ENCODE results near the gene KMT2E.

The KMT2E gene

DNA sequence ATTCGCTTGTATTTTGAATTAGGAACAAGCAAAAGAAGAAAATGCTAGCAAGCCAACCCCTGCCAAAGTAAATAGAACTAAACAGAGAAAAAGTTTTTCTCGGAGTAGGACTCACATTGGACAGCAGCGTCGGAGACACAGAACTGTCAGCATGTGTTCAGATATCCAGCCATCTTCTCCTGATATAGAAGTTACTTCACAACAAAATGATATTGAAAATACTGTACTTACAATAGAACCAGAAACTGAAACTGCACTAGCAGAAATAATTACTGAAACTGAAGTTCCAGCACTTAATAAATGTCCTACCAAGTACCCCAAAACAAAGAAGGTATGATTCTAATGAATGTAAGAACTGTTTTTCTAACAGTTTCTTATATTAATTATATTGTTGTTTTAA lies 87.9 kb downstream of the KMT2E start:
- TF ChIP-seq, protein P1, sequence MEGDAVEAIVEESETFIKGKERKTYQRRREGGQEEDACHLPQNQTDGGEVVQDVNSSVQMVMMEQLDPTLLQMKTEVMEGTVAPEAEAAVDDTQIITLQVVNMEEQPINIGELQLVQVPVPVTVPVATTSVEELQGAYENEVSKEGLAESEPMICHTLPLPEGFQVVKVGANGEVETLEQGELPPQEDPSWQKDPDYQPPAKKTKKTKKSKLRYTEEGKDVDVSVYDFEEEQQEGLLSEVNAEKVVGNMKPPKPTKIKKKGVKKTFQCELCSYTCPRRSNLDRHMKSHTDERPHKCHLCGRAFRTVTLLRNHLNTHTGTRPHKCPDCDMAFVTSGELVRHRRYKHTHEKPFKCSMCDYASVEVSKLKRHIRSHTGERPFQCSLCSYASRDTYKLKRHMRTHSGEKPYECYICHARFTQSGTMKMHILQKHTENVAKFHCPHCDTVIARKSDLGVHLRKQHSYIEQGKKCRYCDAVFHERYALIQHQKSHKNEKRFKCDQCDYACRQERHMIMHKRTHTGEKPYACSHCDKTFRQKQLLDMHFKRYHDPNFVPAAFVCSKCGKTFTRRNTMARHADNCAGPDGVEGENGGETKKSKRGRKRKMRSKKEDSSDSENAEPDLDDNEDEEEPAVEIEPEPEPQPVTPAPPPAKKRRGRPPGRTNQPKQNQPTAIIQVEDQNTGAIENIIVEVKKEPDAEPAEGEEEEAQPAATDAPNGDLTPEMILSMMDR (IDR thresholded peaks at IDR 0.05; ENCODE audit: borderline replicate concordance, insufficient read depth, low read depth, low read length), result no peak
- H3K4me3 ChIP-seq (ENCODE audit: low read depth, low read length), result no peak overlapping the region

DNA sequence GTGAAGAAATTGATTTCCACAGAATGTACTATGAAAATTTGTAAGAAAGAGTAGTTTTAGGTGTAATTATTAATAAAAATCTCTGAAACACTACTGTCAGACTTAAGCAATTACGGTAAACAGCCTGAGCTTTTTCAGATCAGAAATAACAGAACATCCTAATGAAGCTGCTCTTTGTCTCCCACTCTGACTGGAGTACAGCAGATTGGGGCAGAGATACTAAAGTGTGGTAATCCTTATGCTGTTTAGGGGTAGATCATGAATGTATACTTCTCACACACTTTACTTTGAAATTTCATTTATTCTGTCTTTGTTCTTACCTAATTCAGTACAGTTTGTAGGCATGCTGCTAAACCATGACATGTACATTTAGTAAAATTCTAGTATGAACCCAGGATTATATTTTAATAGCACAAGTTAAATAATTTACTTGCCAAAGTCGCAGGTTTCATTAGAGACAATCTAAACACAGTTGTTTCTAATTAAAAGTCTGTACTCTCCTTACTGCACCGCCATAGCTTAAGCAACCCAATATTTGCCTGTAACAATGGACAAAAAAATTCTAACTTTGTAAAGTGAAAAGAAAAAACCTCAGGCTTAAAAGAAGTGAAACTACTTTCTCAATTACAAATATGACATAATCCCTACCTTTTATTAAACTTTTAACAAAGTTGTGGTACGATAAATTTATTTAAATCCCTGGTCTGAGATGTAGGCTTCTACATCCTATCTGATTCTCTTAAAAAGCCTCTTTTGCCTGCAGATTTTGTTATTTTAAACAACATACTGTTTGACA lies 88.8 kb downstream of the KMT2E start:
- H3K4me3 ChIP-seq (ENCODE audit: low read depth, low read length), result no peak overlapping the region
- TF ChIP-seq, protein P1 (IDR thresholded peaks at IDR 0.05; ENCODE audit: borderline replicate concordance, insufficient read depth, low read depth, low read length), result no peak

DNA sequence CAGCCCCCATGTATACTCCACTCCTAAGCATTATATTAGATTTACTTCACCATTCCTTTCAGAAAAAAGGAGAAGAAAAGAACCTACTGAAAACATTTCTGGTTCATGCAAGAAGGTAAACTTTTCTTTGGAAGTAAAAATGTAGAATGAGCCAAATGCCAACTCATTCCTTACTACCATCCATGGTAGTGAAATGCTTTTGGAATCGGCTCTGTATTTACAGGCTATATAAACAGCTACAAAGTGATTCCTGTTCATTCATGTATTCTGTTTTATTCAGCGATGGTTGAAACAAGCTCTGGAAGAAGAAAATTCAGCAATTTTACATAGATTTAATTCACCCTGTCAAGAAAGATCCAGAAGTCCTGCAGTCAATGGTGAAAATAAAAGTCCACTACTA lies 91.6 kb downstream of the KMT2E start:
- no peak overlapping the region for H3K4me3 ChIP-seq (ENCODE audit: low read depth, low read length)
- TF ChIP-seq, protein P1 (IDR thresholded peaks at IDR 0.05; ENCODE audit: borderline replicate concordance, insufficient read depth, low read depth, low read length), result no peak

DNA sequence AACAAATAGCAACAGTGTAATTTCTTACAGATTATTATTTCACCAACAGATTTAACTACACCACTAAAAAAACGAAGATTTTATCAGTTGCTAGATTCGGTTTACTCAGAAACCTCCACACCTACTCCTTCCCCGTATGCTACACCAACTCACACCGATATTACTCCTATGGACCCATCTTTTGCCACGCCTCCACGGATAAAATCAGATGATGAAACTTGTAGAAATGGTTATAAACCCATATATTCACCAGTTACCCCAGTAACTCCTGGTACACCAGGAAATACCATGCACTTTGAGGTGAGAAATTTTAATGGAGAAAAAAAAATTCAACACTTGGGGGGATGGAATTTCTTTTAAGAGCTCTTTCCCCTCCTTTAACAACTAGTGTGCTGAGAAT lies 92.5 kb downstream of the KMT2E start:
- no peak overlapping the region for H3K4me3 ChIP-seq (ENCODE audit: low read depth, low read length)
- TF ChIP-seq, protein P1 (IDR thresholded peaks at IDR 0.05; ENCODE audit: borderline replicate concordance, insufficient read depth, low read depth, low read length), result no peak

DNA sequence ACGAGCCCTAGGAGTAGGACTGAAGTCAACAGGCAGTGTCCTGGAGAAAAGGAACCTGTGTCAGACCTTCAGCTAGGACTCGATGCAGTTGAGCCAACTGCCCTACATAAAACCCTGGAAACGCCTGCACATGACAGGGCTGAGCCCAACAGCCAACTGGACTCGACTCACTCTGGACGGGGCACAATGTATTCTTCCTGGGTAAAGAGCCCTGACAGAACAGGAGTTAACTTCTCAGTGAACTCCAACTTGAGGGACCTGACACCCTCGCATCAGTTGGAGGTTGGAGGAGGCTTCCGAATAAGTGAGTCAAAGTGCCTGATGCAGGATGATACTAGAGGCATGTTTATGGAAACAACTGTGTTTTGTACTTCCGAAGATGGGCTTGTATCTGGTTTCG lies 93.5 kb downstream of the KMT2E start:
- H3K4me3 ChIP-seq (ENCODE audit: low read depth, low read length), result no peak overlapping the region
- TF ChIP-seq, protein P1 (IDR thresholded peaks at IDR 0.05; ENCODE audit: borderline replicate concordance, insufficient read depth, low read depth, low read length), result no peak

DNA sequence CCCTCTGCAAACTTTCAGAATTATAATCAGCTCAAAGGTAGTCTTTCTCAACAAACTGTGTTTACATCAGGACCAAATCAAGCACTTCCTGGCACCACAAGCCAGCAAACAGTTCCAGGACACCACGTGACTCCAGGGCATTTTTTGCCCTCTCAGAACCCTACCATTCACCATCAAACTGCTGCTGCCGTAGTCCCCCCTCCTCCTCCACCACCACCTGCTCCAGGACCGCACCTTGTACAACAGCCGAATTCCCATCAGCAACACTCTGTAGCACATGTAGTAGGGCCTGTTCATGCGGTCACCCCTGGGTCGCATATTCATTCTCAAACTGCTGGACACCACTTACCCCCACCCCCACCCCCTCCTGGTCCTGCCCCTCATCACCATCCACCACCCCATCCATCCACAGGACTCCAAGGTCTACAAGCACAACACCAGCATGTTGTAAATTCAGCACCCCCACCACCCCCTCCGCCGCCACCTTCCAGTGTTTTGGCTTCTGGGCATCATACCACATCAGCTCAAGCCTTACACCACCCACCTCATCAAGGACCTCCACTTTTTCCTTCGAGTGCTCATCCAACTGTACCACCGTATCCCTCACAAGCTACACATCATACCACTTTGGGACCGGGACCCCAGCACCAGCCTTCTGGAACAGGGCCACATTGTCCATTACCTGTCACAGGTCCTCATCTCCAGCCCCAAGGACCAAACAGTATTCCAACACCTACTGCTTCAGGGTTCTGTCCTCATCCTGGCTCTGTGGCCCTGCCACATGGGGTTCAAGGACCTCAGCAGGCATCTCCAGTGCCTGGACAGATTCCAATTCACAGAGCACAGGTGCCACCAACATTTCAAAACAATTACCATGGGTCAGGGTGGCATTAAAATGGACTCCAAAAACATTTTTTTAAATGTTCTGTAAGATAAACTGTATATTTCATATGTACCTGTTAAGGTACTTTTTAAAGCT lies 98.7 kb downstream of the KMT2E start:
- TF ChIP-seq, protein P1 (IDR thresholded peaks at IDR 0.05; ENCODE audit: borderline replicate concordance, insufficient read depth, low read depth, low read length), result no peak
- H3K4me3 ChIP-seq (ENCODE audit: low read depth, low read length), result no peak overlapping the region

Measured in GM12875 (cell line).